Cardiac muscle cell (in vitro differentiated cells and primary cell): ENCODE measurements around the gene PCGF2. TPM values are rescaled to one million over a fixed set of nuclear protein-coding genes. Genes with fewer than 3 reads are reported as not detected.

Experiments
- DNase-seq, 2 donors: peaks; one replicate each; pipeline versions ENCODE4 v3.0.0 to v3.0.0-alpha.2; 2010 to 2017; ENCODE audit warnings: low read depth in 1 of 2, low spot score in 1 of 2
- H3K27ac ChIP-seq: fragments of 200-600 bp; sonication (generic); 2 replicates; pipeline ENCODE4 v1.5.1; 2016
- H3K27me3 ChIP-seq: fragments of 200-600 bp; sonication (generic); 2 replicates; pipeline ENCODE4 v1.6.0; 2016; ENCODE audit warnings: control low read depth
- H3K36me3 ChIP-seq: fragments of 200-600 bp; sonication (generic); 2 replicates; pipeline ENCODE4 v1.5.1; 2016; ENCODE audit warnings: control low read depth
- H3K4me1 ChIP-seq: fragments of 200-600 bp; sonication (generic); 2 replicates; pipeline ENCODE4 v1.8.1; 2017; ENCODE audit warnings: low read depth, mild to moderate bottlenecking, mixed run types
- H3K4me3 ChIP-seq: fragments of 200-600 bp; sonication (generic); 2 replicates; pipeline ENCODE4 v1.5.1; 2016; ENCODE audit warnings: mild to moderate bottlenecking
- H3K9me3 ChIP-seq: fragments of 200-600 bp; sonication (generic); 2 replicates; pipeline ENCODE4 v1.5.1; 2017; ENCODE audit warnings: low read depth, mild to moderate bottlenecking, control low read depth
- CTCF ChIP-seq: IDR thresholded peaks from 2 replicates; pipeline ENCODE4 v1.5.1; 2012; ENCODE audit warnings: low read depth, mild to moderate bottlenecking, low read length
- polyA plus RNA-seq: library from polyadenylated mRNA; unstranded; fragments of >200 nt; fragmentation: Nextera tagmentation; extraction: Ambion mirVana; gene quantifications from 2 replicates; pipeline ENCODE4 v1.2.1, GENCODE V29; 2016
- total RNA-seq: library from RNA; depleted of rRNA; stranded (reverse); fragments of >200 nt; gene quantifications from 2 replicates; pipeline ENCODE4 v1.2.3, GENCODE V29; 2016

The PCGF2 gene
- total and polyA plus RNA-seq, 2 experiments from 2014 or later = 12.2 to 21.7 TPM

GRCh38 chr17:38724337-38724988 is 23.7 kb downstream of the PCGF2 start:
- no peaks in the 10 kb centered on the region for H3K4me1 ChIP-seq
- DNase-seq = no peak
- H3K36me3 ChIP-seq = peaks cover 11% of the 10 kb centered on the region
- no peaks in the 10 kb centered on the region for H3K27me3 ChIP-seq
- no peak for TF ChIP-seq CTCF
- H3K4me3 ChIP-seq = no peak overlapping the region
- no peaks in the 10 kb centered on the region for H3K9me3 ChIP-seq
- no peak overlapping the region for H3K27ac ChIP-seq

DNA sequence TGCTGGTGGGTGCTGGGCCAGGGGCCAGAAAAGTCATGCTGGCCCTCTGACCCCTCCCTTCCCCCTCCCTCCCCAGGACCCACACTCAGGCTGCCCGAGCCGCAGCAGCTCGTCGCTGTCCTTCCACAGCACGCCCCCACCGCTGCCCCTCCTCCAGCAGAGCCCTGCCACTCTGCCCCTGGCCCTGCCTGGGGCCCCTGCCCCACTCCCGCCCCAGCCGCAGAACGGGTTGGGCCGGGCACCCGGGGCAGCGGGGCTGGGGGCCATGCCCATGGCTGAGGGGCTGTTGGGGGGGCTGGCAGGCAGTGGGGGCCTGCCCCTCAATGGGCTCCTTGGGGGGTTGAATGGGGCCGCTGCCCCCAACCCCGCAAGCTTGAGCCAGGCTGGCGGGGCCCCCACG is 26.3 kb downstream of the PCGF2 start:
- Histone ChIP-seq H3K36me3 (peaks cover 11% of the 10 kb centered on the region), H3K4me1 (peaks cover 6% of the 10 kb centered on the region), H3K9me3 (no peaks in the 10 kb centered on the region), H3K27ac (no peak overlapping the region), H3K4me3 (no peak overlapping the region), H3K27me3 (no peaks in the 10 kb centered on the region)
- no peak for DNase-seq
- no peak for TF ChIP-seq CTCF

DNA sequence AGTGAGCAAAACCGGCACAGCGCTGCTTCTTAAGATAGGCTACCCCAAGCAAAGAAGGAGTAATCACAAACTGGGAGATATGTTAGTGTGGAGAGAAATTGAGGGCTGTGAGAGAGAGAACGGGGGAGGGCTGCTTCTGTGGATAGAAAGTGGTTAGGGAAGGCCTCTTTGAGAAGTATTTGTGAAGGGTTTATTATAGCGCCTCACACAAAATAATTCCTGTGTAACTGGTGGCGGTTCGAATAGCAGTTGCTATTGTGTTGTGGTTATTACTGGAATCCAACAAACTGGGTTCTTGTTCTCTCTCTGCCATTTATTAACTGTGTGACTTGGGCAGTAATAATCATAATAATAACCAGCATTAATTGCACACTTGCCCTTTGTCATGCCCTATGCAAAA is 27.2 kb downstream of the PCGF2 start:
- no peak overlapping the region for H3K27ac ChIP-seq
- TF ChIP-seq CTCF = no peak
- no peak for DNase-seq
- no peak overlapping the region for H3K4me3 ChIP-seq
- peaks cover 6% of the 10 kb centered on the region for H3K4me1 ChIP-seq
- no peaks in the 10 kb centered on the region for H3K9me3 ChIP-seq
- H3K36me3 ChIP-seq = peaks cover 15% of the 10 kb centered on the region
- H3K27me3 ChIP-seq = no peaks in the 10 kb centered on the region

DNA sequence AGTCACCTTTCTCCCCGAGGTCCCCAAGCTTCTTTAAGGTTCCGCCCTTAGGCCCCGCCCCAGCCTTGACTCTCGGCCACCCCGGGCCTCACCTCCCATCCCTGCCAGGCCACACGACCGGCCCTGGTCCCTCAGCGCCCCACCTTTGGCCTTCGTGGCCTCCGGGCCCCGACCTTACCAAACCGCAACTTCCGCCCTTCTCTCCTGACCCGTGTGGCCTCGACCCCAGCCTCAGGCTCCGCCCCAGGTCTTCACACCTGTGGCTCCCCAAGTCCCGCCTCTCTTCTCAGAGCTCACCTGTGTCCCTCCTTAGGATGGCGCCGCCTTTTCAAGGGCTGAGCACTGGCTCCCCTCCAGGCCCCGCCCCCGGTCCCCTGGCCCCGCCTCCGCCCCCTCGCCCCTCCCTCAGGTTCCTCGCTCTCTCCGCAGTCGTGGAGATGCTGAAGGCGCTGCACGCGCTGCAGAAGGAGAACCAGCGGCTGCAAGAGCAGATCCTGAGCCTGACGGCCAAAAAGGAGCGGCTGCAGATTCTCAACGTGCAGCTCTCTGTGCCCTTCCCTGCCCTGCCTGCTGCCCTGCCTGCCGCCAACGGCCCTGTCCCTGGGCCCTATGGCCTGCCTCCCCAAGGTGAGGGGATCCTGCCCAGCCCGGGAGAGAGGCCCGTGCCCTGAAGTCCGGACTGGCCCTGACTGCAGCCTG is 28.0 kb downstream of the PCGF2 start:
- peaks cover 6% of the 10 kb centered on the region for H3K4me1 ChIP-seq
- no peak overlapping the region for H3K4me3 ChIP-seq
- no peaks in the 10 kb centered on the region for H3K9me3 ChIP-seq
- peaks cover 15% of the 10 kb centered on the region for H3K36me3 ChIP-seq
- no peaks in the 10 kb centered on the region for H3K27me3 ChIP-seq
- no peak overlapping the region for H3K27ac ChIP-seq
- DNase-seq = no peak
- TF ChIP-seq CTCF = no peak

DNA sequence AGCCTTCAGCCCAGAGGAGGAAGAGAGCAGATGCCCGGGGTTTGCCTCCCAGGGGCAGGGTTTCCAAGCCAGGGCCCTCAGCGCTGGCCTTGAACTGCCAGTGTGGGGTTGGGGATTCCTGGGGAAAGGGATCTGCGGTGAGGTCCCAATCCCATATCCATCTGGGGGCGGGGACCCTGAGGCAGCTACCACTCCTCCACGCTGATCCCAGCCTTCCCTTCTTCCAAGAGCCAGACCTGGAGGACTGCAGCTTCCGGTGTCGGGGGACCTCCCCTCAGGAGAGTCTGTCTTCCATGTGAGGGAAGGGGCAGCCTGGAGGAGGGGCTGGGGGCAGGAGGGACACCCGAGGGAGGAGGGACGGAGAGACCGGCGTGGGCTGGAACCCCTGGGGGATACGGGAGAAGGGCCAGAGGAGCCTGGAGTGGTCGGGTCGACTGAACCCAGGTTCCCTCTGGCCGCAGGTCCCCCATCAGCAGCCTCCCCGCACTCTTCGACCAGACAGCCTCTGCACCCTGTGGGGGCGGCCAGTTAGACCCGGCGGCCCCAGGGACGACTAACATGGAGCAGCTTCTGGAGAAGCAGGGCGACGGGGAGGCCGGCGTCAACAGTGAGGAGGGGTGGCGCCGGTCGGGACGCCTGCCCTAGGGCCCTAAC is 28.7 kb downstream of the PCGF2 start:
- H3K4me3 ChIP-seq = no peak overlapping the region
- peaks cover 6% of the 10 kb centered on the region for H3K4me1 ChIP-seq
- no peaks in the 10 kb centered on the region for H3K27me3 ChIP-seq
- no peak for DNase-seq
- H3K9me3 ChIP-seq = no peaks in the 10 kb centered on the region
- peaks cover 17% of the 10 kb centered on the region for H3K36me3 ChIP-seq
- H3K27ac ChIP-seq = no peak overlapping the region
- TF ChIP-seq CTCF = no peak
